ENCODE data around the gene CCDC110. TPM values are rescaled to one million over a fixed set of nuclear protein-coding genes. Genes with fewer than 3 reads are reported as not detected.

CCDC110 gene
- total and polyA plus RNA-seq, 2 of the 13 experiments (the other 11 are each of a cell fraction or from before 2014, with no cell fraction given), result not detected

DNA sequence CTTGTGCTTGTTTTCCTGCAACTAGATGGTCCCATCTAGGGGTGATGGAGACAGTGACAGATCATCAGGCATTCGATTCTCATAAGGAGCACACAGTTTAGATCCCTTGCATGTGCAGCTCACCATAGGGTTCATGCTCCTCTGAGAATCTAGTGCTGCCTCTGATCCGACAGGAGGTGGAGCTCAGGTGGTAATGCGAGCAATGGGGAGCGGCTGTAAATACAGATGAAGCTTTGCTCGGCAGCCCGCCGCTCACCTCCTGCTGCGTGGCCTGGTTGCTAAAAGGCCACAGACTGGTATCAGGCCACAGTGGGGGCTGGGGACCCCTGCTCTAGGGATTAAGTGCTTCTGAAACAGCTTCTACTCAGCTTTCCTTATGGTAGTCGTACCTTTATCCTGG is 28.5 kb upstream of the CCDC110 start (continued):
- TF ChIP-seq, protein P1, sequence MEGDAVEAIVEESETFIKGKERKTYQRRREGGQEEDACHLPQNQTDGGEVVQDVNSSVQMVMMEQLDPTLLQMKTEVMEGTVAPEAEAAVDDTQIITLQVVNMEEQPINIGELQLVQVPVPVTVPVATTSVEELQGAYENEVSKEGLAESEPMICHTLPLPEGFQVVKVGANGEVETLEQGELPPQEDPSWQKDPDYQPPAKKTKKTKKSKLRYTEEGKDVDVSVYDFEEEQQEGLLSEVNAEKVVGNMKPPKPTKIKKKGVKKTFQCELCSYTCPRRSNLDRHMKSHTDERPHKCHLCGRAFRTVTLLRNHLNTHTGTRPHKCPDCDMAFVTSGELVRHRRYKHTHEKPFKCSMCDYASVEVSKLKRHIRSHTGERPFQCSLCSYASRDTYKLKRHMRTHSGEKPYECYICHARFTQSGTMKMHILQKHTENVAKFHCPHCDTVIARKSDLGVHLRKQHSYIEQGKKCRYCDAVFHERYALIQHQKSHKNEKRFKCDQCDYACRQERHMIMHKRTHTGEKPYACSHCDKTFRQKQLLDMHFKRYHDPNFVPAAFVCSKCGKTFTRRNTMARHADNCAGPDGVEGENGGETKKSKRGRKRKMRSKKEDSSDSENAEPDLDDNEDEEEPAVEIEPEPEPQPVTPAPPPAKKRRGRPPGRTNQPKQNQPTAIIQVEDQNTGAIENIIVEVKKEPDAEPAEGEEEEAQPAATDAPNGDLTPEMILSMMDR (CRISPR knock-in tag; IDR thresholded peaks at IDR 0.05), result peak; percentile 62
- TF ChIP-seq MTF2 (CRISPR knock-in tag; IDR thresholded peaks at IDR 0.05; ENCODE audit: borderline replicate concordance) (no peak), SRY (CRISPR knock-in tag; IDR thresholded peaks at IDR 0.05) (no peak), ZNF773 (CRISPR knock-in tag; IDR thresholded peaks at IDR 0.05; ENCODE audit: borderline replicate concordance) (no peak), RAD21 (CRISPR knock-in tag; IDR thresholded peaks at IDR 0.05) (peak; percentile 41; the same call in 1 of the 2 replicates)

DNA sequence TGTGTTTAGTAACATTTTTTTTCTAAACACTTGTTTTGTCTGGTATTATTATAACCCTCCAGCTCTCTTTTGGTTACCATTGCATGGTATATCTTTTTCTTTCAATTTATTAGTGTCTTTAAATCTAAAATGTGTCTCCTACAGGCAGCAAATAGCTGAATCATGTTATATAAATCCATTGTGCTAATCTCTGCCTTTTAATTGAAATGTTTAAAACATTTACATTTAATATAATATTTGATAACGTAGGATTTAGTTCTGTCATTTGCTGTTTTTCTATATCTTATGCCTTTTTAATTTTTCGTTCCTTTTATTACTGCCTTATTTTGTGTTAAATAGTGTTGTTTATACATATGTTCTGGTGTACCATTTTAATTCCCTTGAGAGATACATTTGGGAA is 17.1 kb upstream of the CCDC110 start:
- intact Hi-C loops (cut with micrococcal nuclease; ENCODE audit: unreplicated experiment), result no loop called here
- Histone ChIP-seq H3K36me3 (replicated peaks in 1 of 2; ENCODE audit: control insufficient read depth in 1 of 2, insufficient read depth in 2 of 2, low read length in 2 of 2) (no peaks in the 10 kb centered on the region), H3K4me2 (ENCODE audit: low read depth, low read length) (no peak overlapping the region), H3K27ac (ENCODE audit: extremely low read length, insufficient read depth, low read length) (no peak overlapping the region), H4K20me1 (ENCODE audit: insufficient read depth, low read length) (no peaks in the 10 kb centered on the region), H3K79me2 (ENCODE audit: insufficient read depth, low read length) (no peaks in the 10 kb centered on the region), H3K4me1 (ENCODE audit: insufficient read depth, low read length) (no peaks in the 10 kb centered on the region), H3K9me3 (ENCODE audit: low read length) (no peaks in the 10 kb centered on the region), H3K4me3 (replicated peaks in 1 of 3; ENCODE audit: insufficient read depth in 1 of 3, low read depth in 2 of 3, low read length in 3 of 3) (no peak overlapping the region), H3K27me3 (ENCODE audit: control insufficient read depth in 1 of 2, insufficient read depth in 2 of 2, low read length in 2 of 2) (no peaks in the 10 kb centered on the region), H2AFZ (ENCODE audit: low read length) (no peak overlapping the region), H3K9ac (ENCODE audit: insufficient read depth, low read depth, low read length) (no peak overlapping the region)
- TF ChIP-seq, protein P2, sequence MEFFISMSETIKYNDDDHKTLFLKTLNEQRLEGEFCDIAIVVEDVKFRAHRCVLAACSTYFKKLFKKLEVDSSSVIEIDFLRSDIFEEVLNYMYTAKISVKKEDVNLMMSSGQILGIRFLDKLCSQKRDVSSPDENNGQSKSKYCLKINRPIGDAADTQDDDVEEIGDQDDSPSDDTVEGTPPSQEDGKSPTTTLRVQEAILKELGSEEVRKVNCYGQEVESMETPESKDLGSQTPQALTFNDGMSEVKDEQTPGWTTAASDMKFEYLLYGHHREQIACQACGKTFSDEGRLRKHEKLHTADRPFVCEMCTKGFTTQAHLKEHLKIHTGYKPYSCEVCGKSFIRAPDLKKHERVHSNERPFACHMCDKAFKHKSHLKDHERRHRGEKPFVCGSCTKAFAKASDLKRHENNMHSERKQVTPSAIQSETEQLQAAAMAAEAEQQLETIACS (CRISPR knock-in tag; IDR thresholded peaks at IDR 0.05), result no peak
- no peak for TF ChIP-seq NFATC3 (CRISPR knock-in tag; IDR thresholded peaks at IDR 0.05)
- TF ChIP-seq CEBPB (IDR thresholded peaks at IDR 0.05; ENCODE audit: borderline replicate concordance, low read depth, low read length), result no peak
- TF ChIP-seq KAT8 (CRISPR knock-in tag; IDR thresholded peaks at IDR 0.05), result no peak
- no peak for TF ChIP-seq NPAS2 (CRISPR knock-in tag; IDR thresholded peaks at IDR 0.05; ENCODE audit: borderline replicate concordance)
- no peak for TF ChIP-seq GATA4 (IDR thresholded peaks at IDR 0.05; ENCODE audit: borderline replicate concordance, low read depth)
- TF ChIP-seq, protein P3, sequence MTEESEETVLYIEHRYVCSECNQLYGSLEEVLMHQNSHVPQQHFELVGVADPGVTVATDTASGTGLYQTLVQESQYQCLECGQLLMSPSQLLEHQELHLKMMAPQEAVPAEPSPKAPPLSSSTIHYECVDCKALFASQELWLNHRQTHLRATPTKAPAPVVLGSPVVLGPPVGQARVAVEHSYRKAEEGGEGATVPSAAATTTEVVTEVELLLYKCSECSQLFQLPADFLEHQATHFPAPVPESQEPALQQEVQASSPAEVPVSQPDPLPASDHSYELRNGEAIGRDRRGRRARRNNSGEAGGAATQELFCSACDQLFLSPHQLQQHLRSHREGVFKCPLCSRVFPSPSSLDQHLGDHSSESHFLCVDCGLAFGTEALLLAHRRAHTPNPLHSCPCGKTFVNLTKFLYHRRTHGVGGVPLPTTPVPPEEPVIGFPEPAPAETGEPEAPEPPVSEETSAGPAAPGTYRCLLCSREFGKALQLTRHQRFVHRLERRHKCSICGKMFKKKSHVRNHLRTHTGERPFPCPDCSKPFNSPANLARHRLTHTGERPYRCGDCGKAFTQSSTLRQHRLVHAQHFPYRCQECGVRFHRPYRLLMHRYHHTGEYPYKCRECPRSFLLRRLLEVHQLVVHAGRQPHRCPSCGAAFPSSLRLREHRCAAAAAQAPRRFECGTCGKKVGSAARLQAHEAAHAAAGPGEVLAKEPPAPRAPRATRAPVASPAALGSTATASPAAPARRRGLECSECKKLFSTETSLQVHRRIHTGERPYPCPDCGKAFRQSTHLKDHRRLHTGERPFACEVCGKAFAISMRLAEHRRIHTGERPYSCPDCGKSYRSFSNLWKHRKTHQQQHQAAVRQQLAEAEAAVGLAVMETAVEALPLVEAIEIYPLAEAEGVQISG (CRISPR knock-in tag; IDR thresholded peaks at IDR 0.05), result no peak
- TF ChIP-seq SMYD3 (CRISPR knock-in tag; IDR thresholded peaks at IDR 0.05), result no peak
- no peak for TF ChIP-seq DMAP1 (CRISPR knock-in tag; IDR thresholded peaks at IDR 0.05)
- TF ChIP-seq NFIB (CRISPR knock-in tag; IDR thresholded peaks at IDR 0.05; ENCODE audit: borderline replicate concordance), result no peak
- ChIA-PET POLR2A (no interaction called here), CTCF (ENCODE audit: low intra/inter-chr PET ratio, low total read pairs) (no interaction called here)
- no TSS peak for BruUV-seq (replicated peaks)
- DNase-seq (ENCODE audit: low spot score) (no peak), FAIRE-seq (no peak), ATAC-seq (no peak)
- in situ Hi-C loops (cut with HindIII; ENCODE audit: extremely low pct_ligation_motif_present, low pct_unique_long_range_greater_than_20kb), result no loop called here
- 6% methylated on average over 2 of the region's 2 CpGs for WGBS (ENCODE audit: low lambda C conversion rate)
